HG03196 (cell line): Measurements from ENCODE around the gene ACP7.
"Not testable (repeated sequence)": the region's sequence is repeated elsewhere in the genome, so short reads cannot be mapped to it uniquely, and the experiment has no call there.

Source experiments
- ATAC-seq: cut with Tn5 transposase; IDR thresholded peaks from one replicate; pipeline ENCODE4 v1.9.1; 2021; ENCODE audit not compliant: unreplicated experiment

The ACP7 gene

GRCh38 chr19:39130337-39131254 is 46.4 kb downstream of the ACP7 start:
- ATAC-seq = no peak

GRCh38 chr19:39131255-39131755 is 47.1 kb downstream of the ACP7 start:
- no peak for ATAC-seq

GRCh38 chr19:39132344-39132969 is 48.3 kb downstream of the ACP7 start:
- ATAC-seq = no peak

DNA sequence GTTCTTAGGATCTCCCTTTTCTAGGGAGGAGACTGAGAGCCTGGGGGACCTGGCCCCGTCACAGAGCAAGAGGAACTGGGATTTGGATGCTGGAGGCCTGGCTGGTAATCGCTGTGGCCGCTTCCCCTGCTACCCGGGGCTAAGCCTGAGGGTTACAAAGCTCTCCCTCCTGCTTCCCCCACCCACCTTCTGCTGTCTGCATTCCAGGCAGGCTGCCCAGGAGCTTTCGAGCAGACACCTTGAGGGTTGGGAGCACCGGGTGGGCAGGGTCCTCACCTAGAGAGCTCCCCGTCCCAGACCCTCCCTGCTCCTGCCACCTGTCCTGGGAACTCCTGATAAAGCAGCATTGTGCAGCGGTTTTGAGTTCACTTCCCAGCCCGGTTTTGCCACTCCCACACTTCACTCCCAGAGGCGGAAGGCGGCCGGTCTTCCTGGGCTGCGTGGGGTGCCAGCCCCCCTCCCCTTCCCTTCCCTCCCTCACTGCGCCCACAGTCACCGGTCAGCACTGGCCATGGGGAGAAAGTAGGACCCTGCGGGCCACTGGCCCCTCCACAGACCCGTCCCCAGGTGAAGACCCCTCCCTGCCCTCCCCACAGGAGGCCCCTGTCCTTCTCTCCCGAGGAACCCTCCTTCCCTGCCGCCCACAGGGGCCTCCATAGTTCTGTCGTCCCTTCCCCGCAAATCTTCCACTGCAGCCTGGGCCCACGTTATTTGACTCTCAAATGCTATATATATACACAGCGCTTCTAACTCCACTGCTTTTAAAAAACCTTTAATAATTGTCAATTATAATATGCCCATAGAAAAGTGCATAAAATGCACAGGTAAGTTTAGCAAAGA is 49.5 kb downstream of the ACP7 start:
- no peak for ATAC-seq

- no peak for ATAC-seq
These were observed 51.5 kb downstream of the ACP7 start for GRCh38 chr19:39135701-39136100.

GRCh38 chr19:39136225-39136940 is 52.2 kb downstream of the ACP7 start:
- ATAC-seq = no peak

GRCh38 chr19:39137131-39137530 is 53.0 kb downstream of the ACP7 start:
- ATAC-seq = no peak

- ATAC-seq = no peak
These were observed 54.3 kb downstream of the ACP7 start for GRCh38 chr19:39138221-39139211.

- no peak for ATAC-seq
These were observed 55.2 kb downstream of the ACP7 start for GRCh38 chr19:39139305-39139874.

DNA sequence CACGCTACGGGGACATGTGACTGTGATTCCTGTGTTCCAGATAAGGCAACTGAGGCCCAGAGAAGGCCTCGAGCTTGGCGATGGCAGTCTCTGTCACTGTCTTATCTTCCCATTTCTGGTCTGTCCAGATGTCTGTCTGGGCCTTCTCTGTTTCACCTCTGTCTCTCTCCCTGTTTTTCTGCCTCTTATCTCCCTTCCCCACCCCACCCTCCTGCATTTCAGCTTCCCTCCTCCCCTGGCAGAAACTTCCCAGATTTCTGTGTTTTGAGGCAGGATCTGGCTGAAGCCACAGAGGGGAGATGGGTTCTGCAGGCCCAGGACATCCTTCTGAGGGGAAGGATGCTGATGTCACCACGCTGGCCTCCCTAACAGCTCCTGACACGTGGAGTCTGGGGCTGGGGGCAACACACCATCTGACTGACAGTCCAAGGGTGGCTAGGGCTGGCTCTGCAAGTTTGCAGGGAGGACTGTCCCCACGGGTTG is 55.8 kb downstream of the ACP7 start:
- no peak for ATAC-seq

GRCh38 chr19:39140594-39140993 is 56.4 kb downstream of the ACP7 start:
- ATAC-seq = no peak

GRCh38 chr19:39141929-39142328 is 57.8 kb downstream of the ACP7 start:
- ATAC-seq = no peak

DNA sequence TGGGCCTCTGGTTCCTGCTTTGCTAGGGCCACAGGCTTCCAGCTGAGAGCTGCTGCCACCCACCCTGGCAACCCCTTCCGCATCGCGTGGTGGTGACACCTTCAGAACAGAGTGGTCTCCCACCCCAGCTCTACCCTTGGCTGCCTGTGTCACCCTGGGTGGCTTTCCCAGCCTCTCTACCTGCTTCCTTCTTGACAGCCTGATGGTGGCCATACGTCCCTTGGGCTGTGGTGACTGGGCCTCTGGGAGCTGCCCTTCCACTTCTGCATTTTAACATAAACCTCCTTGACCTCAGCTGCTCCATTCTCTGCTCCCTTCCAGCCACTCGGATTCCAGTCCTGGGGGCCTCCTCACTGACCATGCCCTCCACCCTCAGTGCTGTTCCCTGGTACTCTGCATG is 58.5 kb downstream of the ACP7 start:
- ATAC-seq = no peak

DNA sequence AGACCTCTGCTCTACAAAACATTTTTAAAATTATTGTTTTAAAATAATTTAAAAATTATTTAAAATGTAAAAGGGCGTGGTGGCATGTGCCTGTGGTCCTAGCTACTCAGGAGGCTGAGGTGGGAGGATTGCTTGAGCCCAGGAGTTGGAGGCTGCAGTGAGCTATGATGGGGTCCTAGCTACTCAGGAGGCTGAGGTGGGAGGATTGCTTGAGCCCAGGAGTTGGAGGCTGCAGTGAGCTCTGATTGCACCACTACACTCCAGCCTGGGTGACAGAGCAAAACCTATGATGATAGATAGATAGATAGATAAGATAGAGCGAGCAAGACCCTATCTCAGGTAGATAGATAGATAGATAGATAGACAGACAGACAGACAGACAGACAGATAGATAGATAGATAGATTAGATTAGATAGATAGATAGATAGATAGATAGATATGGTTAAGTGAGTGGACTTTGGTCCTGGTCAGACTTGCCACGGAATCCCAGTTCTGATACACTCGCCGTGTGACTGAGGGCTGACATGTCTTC is 59.7 kb downstream of the ACP7 start:
- ATAC-seq = not testable (repeated sequence)

DNA sequence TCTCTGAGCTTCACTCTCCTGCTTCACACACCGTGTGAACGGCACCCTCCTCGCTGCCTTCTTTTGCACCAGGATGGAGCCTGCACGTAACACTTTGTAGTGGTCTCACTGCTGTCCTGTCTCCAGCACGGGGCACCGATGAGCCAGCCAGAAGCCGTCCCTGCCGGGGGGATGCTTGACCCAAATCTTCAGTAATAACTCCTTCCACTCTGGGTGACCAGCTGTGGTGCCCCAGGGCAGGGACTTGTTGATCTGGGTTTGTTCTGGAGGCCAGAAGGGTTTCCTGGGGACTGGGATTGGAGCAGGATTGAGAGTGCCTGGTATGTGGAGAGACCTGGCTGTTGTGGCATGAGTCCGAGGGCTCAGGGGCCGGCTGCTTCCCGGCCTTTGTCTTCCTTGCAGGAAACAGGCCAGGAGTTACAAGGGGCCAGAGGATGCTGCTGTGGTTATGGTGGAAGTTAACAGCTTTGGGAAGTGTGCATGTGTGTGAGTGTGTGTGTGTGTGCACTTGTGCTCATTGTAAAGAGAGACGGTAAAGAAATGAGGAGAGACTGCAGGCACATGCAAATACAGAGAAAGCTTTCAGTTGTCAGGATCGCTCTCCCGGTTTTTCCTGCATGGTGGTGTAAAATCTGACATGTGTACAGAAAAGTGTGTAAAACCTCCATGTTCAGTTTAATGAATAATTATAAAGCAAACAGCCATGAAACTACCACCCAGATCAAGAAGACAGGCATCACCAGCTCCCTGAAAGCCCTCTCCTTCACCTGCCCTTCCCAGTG is 60.3 kb downstream of the ACP7 start:
- no peak for ATAC-seq

DNA sequence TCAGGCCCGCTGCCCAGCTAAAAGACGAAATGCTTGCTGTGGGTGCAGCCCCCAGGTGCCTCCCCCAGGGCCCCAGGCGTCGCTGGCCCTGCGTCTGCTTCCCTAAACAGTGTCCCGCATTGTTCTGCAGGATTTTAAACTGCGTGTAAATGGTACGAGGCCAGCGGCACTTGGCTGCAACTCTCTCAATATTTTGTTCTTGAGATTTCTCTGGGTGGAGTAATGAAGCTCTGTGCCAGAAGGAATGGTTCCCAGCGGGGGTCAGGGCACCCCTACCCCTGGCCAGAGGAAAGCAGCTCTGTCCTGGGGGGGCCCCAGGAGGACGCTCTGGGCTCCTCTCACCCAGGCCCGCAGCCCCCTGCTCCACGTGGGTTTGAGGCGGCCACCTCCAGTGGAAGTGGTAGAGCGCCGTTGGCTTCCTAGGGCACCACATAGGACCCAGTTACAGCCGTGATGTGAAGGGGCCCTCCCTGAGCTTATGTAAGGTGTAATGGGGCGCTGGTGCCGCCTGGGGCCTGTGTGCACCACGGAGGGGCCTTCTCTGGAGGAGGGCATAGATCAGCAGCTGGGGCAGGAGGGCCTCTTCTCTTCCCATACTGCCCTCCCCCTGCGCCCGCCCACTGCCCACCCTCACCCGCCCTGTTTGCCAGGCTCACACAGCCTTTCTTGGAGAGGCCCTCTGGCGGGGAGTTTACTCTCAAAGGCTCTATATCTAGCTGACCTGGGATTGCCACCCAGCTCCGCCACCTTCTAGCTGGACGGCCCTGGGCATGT is 61.2 kb downstream of the ACP7 start:
- ATAC-seq = no peak

- no peak for ATAC-seq
These were observed 61.9 kb downstream of the ACP7 start for GRCh38 chr19:39146091-39146490.
